ENCODE measurements around the gene ITGA1. TPM values are rescaled to one million over a fixed set of nuclear protein-coding genes. Genes with fewer than 3 reads are reported as not detected.

The ITGA1 gene
- total RNA-seq, 4 donors from 2014 or later: 2.4 to 10.7 (median 5.4) TPM

GRCh38 chr5:53001541-53001940 lies 213.8 kb downstream of the ITGA1 start:
- 95 to 98% methylated on average over 4 of the region's 4 CpGs for WGBS, 2 donors
- DNase-seq (ENCODE audit: low spot score in 2 of 2): no peak
- no peak overlapping the region for H3K4me3 ChIP-seq (ENCODE audit: low read depth, poor library complexity, severe bottlenecking)
- TF ChIP-seq POLR2A (IDR thresholded peaks at IDR 0.05) (no peak), CTCF (IDR thresholded peaks at IDR 0.05) (no peak)
- intact Hi-C loops (cut with DNase I; ENCODE audit: low total_unique reads): no loop called here

DNA sequence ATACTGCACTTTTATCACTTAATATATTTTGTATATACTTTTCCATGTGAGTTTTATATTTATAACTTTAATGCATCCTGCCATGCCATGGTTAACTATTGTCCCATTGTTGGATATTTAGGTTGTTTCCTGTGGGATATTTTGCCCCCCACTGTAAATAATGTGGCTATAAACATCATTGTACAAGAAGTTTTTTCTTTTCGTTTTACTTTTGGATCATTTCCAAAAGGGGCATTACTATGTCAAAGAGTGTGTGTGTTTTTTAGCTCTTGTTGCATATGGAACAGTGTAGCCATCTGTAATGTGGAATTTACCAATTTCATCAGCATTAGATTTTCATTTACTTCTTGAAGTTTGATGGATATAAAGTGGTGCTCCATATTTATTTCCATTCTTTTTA lies 214.8 kb downstream of the ITGA1 start:
- TF ChIP-seq CTCF (IDR thresholded peaks at IDR 0.05): no peak
- no peak for TF ChIP-seq POLR2A (IDR thresholded peaks at IDR 0.05)
- intact Hi-C loops (cut with DNase I; ENCODE audit: low total_unique reads): no loop called here
- 58 to 78% methylated on average over 1 of the region's 1 CpG for WGBS, 2 donors

DNA sequence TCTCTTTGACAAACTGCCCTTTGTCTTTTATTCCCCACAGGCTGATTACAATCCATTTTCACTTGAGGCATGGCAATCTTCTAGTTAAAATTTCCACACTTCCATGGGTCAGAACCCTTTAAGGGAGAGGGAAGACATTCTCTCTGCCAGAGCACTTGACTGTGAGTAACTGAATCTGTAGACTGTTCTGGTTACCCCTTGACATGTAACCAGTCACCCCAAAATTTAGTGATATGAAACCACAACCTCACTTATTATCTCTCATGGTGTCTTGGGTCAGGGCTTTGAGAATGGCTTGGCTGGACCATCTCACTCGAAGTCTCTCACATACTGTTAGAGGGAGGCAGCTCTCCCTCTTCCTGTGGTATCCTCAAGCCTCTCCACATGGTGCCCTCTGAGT lies 215.4 kb downstream of the ITGA1 start:
- 92 to 94% methylated on average over 1 of the region's 1 CpG for WGBS, 2 donors
- TF ChIP-seq CTCF (IDR thresholded peaks at IDR 0.05) (no peak), POLR2A (IDR thresholded peaks at IDR 0.05) (no peak)
- intact Hi-C loops (cut with DNase I; ENCODE audit: low total_unique reads): no loop called here
- DNase-seq (ENCODE audit: low spot score in 2 of 2): no peak
- H3K4me3 ChIP-seq (ENCODE audit: low read depth, poor library complexity, severe bottlenecking): no peak overlapping the region

More for the DNA sequence above, 214.8 kb downstream of the ITGA1 start:
- no peak for DNase-seq (ENCODE audit: low spot score in 2 of 2)
- no peak overlapping the region for H3K4me3 ChIP-seq (ENCODE audit: low read depth, poor library complexity, severe bottlenecking)

DNA sequence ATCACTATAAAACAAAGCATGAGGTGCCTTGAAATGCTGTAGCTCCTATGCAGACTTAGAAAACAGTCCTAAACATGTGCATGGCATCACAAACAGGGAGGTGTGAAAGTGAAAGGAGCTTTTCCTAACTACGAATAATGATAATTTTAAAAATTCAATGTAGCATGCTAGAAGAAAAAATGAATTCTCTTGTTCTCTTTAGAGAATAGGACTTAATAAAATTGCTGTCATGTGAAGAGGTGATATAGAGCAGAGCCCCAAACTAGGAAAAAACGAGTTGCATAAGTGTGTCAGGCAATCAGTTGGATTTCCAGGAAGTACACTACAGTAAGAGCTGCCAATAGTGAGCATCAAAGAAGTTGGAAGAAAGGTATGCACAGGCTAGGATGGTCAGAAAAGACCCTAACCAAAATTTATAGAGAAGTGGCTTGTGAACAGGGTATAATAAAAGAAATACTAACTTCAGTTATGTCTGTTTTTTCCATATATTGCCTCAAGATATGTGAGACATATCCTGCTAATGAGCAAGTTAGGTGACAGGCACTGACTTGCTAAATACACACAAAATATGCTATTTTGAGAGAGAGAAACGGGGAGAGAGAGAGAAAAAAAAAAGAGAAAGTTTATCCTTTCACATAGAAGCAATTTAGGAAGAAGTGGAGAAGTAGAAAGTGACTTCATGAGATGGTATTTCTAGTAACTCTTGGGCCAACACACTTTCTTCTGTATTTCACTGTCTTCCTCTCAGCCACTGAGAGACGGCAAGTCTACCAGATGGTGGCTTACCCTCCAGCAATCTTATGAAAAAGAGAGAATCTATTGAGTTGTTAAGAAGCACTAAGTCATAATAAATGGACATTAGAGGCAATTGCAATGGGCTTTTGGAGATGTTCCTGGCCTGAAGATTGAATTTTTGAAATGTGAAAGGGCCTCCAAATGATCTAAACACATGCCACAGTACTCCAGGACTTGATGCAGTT lies 219.5 kb downstream of the ITGA1 start:
- intact Hi-C loops (cut with DNase I; ENCODE audit: low total_unique reads): no loop called here
- no peak for DNase-seq (ENCODE audit: low spot score in 2 of 2)
- TF ChIP-seq POLR2A (IDR thresholded peaks at IDR 0.05) (no peak), CTCF (IDR thresholded peaks at IDR 0.05) (no peak)
- 31 to 33% methylated on average over 4 of the region's 4 CpGs for WGBS, 2 donors
- no peak overlapping the region for H3K4me3 ChIP-seq (ENCODE audit: low read depth, poor library complexity, severe bottlenecking)

DNA sequence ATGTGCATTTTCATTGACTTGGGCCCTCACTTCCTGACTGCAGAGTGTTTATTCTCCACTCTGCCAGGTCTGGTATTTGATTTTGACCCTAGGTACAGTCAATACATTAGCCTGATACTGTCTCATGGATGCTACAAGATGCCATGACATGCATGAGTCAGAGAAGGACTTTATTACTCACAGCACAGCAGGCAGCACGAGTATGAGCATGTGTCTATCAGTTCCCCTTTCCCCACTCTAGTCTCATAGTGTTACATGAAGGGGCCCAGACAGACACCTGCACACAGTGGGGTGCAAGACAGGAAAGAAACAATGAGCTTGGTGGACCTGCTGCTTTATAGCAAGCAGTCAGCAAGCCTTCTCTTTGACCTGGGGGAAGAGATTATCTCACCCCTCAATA lies 221.0 kb downstream of the ITGA1 start:
- TF ChIP-seq POLR2A (IDR thresholded peaks at IDR 0.05) (no peak), CTCF (IDR thresholded peaks at IDR 0.05) (no peak)
- DNase-seq (ENCODE audit: low spot score in 2 of 2): no peak
- intact Hi-C loops (cut with DNase I; ENCODE audit: low total_unique reads): no loop called here
- no peak overlapping the region for H3K4me3 ChIP-seq (ENCODE audit: low read depth, poor library complexity, severe bottlenecking)
- 27 to 39% methylated on average over 1 of the region's 1 CpG for WGBS, 2 donors

Other genes with a start within 250 kb of the ITGA1 start
- gene PELO, start within 50 bp of the ITGA1 start, total RNA-seq: 10 to 100 TPM; 13.3 to 16.5 (median 13.9) TPM
- gene ITGA2, start 201.4 kb downstream of the ITGA1 start, total RNA-seq: 10 to 100 TPM; 28.6 to 36.7 (median 34.1) TPM

All from lower leg skin (tissue), 4 donors.